NCI-H2107 treated with DMSO at 0.1 percent for 48 hours (cell line): Measurements from ENCODE around the gene TSPAN7.

Experiments
- DNase-seq: peaks from one replicate; lab custom pipeline; 2025; ENCODE audit not compliant: unreplicated experiment; lab: John Stamatoyannopoulos, UW

Gene TSPAN7

GRCh38 chrX:38679695-38680094, 118.4 kb downstream of the TSPAN7 start:
- no peak for DNase-seq

DNA sequence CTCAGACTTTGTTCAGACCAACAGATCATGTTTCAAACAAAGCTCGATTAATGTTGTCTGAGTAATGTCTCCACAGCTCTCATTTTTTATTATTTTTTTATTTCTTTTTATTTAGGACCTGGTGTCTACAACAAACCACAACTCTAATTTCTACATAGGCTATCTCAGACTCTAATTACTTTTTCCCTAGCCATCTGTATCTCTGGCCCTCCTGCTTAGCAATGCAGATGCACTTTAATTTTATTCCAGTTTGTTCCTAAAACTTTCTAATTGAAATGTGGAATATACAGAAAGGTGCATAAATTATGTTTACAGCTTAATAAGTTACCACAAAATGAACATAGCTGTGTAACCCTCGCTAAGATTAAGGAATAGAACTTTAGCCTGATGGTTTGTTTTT, 120.8 kb downstream of the TSPAN7 start:
- DNase-seq, result no peak

GRCh38 chrX:38692961-38693360, 131.6 kb downstream of the TSPAN7 start:
- DNase-seq, result no peak

DNA sequence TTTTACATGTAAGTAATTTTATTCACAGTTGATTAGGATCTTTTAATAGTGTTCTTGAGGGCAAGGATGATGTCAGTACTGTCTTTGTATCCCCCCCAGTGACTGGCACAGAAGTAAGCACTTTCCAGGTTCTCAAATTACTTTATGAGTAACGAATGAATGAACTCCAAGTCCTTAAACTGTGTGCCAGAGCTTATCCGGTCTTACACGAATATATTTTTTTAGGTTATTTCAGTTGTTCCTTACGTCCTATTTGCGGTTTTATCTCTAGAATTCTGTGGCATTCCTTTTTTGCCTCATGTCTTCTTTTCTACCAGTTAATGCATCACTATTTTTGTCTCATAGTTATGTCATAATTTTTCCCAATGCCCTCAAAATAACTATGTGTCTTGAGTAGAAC, 133.1 kb downstream of the TSPAN7 start:
- no peak for DNase-seq

DNA sequence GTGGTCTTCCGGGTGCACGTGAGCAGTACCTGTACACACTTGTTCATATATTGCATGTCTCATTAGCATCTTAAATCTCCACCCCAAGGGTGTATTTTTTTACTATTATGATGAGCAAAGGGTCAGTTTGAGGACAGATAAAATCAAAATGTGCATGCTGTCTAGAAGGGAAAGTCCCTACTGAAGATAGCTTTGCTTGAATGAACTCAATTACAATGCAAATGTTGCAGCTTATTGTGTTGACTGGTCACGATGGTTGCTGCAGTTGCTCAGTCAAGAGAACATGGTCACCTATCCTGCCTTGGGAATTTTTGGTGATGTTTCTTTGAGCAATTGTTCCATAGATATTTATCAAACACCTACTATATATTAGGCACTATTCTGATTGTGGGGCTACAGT, 136.1 kb downstream of the TSPAN7 start:
- no peak for DNase-seq

DNA sequence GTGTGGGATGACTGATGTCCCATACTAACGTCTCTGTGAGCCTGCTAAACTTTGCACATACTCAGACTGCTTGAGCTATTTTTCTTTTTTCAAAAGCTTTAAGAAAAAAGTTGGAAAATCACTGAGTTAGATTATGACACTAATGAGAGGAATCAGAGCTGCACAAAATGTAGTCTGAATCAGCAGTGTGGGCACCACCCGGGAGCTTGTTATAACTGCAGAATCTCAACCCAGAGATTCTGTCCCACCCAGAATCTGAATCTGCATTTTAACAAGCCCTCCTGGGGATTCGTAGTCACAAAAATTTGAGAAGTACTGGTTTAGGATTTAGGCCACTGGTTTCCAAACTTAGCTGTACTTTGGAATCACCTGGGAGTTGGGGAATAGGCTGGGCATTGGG, 137.8 kb downstream of the TSPAN7 start:
- no peak for DNase-seq

GRCh38 chrX:38699696-38700095, 138.4 kb downstream of the TSPAN7 start:
- peak; percentile 32 for DNase-seq

DNA sequence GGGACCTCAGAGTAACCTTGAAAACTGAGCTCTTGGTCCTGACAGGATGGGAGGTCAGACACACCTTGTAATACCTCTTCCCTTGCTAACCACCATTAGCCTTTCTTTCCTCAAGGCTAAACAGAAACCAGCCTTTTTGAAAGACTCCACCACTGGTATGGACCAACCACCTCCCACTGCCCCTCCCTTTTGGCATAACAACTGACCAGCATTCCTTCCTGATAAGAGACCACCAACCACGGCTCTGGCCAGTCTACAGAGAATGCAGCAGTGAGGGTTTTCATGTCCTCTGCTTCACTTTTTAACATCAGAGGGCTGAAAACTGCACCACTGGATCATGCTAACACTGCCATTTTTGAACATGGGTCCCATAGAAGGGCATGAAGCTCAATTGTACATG, 139.7 kb downstream of the TSPAN7 start:
- no peak for DNase-seq

- no peak for DNase-seq
Observed at GRCh38 chrX:38704146-38704882, 143.0 kb downstream of the TSPAN7 start.

DNA sequence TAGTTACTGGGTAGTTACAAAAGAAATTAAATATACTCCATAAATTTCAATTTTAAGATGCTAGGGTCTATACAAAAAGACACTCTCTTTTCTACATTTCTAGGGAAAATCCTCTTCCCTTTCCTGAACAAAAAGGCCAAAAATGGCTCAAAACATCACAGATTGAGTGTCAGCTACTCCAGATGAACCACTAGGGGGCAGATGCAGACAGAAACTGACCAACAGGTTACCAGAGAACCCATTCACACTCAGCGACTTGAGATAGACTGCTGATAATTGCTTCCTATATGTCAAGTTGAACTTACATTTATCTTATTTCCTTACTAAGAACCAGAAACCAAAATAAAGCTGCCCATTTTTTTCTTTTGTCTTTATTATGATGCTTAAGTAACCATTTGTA, 156.5 kb downstream of the TSPAN7 start:
- DNase-seq, result no peak

- DNase-seq, result no peak
Observed at GRCh38 chrX:38718311-38718710, 157.0 kb downstream of the TSPAN7 start.

- no peak for DNase-seq
Observed at GRCh38 chrX:38726612-38727011, 165.3 kb downstream of the TSPAN7 start.

GRCh38 chrX:38727668-38728067, 166.3 kb downstream of the TSPAN7 start:
- no peak for DNase-seq

DNA sequence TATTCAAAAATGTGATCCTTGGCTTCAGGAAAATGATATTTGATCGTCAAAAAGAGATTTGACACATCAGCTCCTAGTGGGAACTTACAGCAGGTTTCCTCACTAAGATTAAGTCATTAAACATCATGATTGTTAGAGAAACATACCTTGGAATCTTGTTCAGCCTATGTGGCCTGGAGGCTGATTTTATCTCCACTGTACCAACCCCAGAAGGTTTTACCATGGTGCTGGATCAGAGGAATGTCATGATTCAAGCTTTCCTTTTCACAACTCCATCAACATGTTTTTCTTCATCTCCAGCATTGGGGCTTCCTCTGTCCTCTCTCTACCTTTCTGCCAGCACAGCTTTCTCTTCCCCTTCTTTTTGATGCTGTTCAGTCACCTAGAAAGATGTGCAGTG, 171.5 kb downstream of the TSPAN7 start:
- no peak for DNase-seq
